LNCAP (cell line): ENCODE results near the gene APBB2.
A peak's percentile ranks its signal among the peaks of the same experiment; 100 is the strongest.

Experiments
- CTCF ChIP-seq: fragments of 450-650 bp; IDR thresholded peaks from 2 replicates; pipeline ENCODE4 v1.5.1; 2017; ENCODE audit warnings: mild to moderate bottlenecking

The APBB2 gene

GRCh38 chr4:40976343-40976742 is 238.0 kb downstream of the APBB2 start:
- TF ChIP-seq CTCF: peak; percentile 75

- TF ChIP-seq CTCF: no peak
These were observed 241.6 kb downstream of the APBB2 start for GRCh38 chr4:40972722-40973121.

- TF ChIP-seq CTCF: no peak
These were observed 243.0 kb downstream of the APBB2 start for GRCh38 chr4:40971338-40971737.

GRCh38 chr4:40969501-40969900 is 244.8 kb downstream of the APBB2 start:
- no peak for TF ChIP-seq CTCF

GRCh38 chr4:40967550-40967949 is 246.8 kb downstream of the APBB2 start:
- TF ChIP-seq CTCF: no peak

- TF ChIP-seq CTCF: no peak
These were observed 248.3 kb downstream of the APBB2 start for GRCh38 chr4:40966091-40966490.

GRCh38 chr4:40963897-40964478 is 250.4 kb downstream of the APBB2 start:
- TF ChIP-seq CTCF: no peak
